IPS-20b (cell line): ENCODE data around the gene HIP1R.

Source experiments
- H3K27ac ChIP-seq: one replicate; pipeline ENCODE4 v1.5.1; 2013; ENCODE audit warnings: low read length
- H3K27me3 ChIP-seq: 2 replicates; pipeline ENCODE4 v1.6.1; 2013; ENCODE audit warnings: mild to moderate bottlenecking, low read length, inconsistent platforms; ENCODE audit not compliant: insufficient read depth
- H3K36me3 ChIP-seq: 2 replicates; pipeline ENCODE4 v1.6.1; 2013; ENCODE audit warnings: low read depth, mild to moderate bottlenecking, inconsistent platforms, low read length, moderate library complexity; ENCODE audit not compliant: insufficient read depth
- H3K4me1 ChIP-seq: 2 replicates; pipeline ENCODE4 v1.6.1; 2013; ENCODE audit warnings: mild to moderate bottlenecking, control low read depth, inconsistent platforms, low read length, moderate library complexity; ENCODE audit not compliant: insufficient read depth
- H3K4me3 ChIP-seq: 2 replicates; pipeline ENCODE4 v1.5.1; 2013; ENCODE audit warnings: mild to moderate bottlenecking, low read length, inconsistent platforms
- H3K9ac ChIP-seq: 2 replicates; pipeline ENCODE4 v1.6.1; 2013; ENCODE audit warnings: low read depth, mild to moderate bottlenecking, inconsistent platforms, low read length, moderate library complexity
- H3K9me3 ChIP-seq: 2 replicates; pipeline ENCODE4 v1.6.1; 2013; ENCODE audit warnings: mild to moderate bottlenecking, low read depth, low read length, inconsistent platforms; ENCODE audit not compliant: insufficient read depth

The HIP1R gene

DNA sequence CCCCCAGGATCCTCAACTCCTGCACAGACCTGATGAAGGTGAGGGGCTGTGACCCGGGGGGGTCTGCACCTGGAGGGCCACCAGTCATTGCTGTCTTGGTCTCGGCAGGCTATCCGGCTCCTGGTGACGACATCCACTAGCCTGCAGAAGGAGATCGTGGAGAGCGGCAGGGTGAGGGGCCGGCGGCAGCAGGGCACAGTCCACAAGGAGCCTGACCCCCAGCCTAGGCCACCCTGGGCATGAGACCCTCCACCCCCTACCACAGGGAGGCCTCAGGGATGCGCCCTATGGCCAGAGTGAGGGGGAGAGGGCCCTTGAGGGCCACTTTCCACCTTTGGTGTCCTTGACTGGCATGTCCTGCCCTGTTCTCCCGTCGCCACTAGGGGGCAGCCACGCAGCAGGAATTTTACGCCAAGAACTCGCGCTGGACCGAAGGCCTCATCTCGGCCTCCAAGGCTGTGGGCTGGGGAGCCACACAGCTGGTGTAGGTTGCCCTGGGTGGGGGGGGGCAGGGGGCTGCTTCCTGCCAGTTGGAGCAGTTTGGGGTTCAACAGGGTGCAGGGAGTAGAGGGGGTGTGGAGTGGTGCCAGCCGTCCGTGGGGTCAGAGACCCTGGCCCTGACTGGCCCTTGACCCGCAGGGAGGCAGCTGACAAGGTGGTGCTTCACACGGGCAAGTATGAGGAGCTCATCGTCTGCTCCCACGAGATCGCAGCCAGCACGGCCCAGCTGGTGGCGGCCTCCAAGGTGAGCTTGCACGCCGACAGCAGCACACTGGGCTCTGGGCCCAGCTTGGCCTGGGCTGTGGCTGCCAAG lies 25.0 kb downstream of the HIP1R start:
- Histone ChIP-seq H3K9me3 (no peaks in the 10 kb centered on the region), H3K9ac (no peak overlapping the region), H3K4me1 (no peaks in the 10 kb centered on the region), H3K36me3 (no peaks in the 10 kb centered on the region), H3K27me3 (no peaks in the 10 kb centered on the region), H3K27ac (no peak overlapping the region), H3K4me3 (no peak overlapping the region)

DNA sequence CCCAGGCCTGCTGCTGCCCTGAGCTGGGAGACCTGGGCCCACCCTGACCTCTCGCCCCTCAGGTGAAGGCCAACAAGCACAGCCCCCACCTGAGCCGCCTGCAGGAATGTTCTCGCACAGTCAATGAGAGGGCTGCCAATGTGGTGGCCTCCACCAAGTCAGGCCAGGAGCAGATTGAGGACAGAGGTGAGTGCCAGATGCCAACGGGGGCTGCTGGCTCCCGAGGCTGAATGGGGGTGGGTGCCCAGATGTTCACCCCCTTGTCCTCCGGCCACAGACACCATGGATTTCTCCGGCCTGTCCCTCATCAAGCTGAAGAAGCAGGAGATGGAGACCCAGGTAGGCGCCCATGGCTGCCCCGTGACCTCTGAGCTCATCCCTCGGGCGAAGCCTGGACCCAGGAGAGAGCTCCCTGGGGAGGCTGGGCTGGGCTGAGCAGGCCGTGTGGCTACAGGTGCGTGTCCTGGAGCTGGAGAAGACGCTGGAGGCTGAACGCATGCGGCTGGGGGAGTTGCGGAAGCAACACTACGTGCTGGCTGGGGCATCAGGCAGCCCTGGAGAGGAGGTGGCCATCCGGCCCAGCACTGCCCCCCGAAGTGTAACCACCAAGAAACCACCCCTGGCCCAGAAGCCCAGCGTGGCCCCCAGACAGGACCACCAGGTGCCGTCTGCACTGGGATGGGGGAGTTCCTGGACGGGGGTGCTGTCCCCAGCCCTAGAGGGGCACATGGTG lies 25.8 kb downstream of the HIP1R start:
- H3K4me3 ChIP-seq, result no peak overlapping the region
- H3K4me1 ChIP-seq, result no peaks in the 10 kb centered on the region
- no peak overlapping the region for H3K27ac ChIP-seq
- no peaks in the 10 kb centered on the region for H3K36me3 ChIP-seq
- no peaks in the 10 kb centered on the region for H3K27me3 ChIP-seq
- no peaks in the 10 kb centered on the region for H3K9me3 ChIP-seq
- H3K9ac ChIP-seq, result no peak overlapping the region

DNA sequence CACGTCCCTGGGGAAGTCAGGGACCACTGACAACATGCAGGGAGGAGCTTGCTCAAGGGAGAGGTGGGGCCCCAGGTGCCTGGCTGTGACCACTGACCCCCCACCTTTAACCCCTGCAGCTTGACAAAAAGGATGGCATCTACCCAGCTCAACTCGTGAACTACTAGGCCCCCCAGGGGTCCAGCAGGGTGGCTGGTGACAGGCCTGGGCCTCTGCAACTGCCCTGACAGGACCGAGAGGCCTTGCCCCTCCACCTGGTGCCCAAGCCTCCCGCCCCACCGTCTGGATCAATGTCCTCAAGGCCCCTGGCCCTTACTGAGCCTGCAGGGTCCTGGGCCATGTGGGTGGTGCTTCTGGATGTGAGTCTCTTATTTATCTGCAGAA lies 26.3 kb downstream of the HIP1R start:
- no peak overlapping the region for H3K4me3 ChIP-seq
- H3K9me3 ChIP-seq, result no peaks in the 10 kb centered on the region
- no peaks in the 10 kb centered on the region for H3K27me3 ChIP-seq
- H3K36me3 ChIP-seq, result no peaks in the 10 kb centered on the region; the same call in 1 of the 2 replicates
- H3K4me1 ChIP-seq, result no peaks in the 10 kb centered on the region
- no peak overlapping the region for H3K9ac ChIP-seq
- H3K27ac ChIP-seq, result no peak overlapping the region

DNA sequence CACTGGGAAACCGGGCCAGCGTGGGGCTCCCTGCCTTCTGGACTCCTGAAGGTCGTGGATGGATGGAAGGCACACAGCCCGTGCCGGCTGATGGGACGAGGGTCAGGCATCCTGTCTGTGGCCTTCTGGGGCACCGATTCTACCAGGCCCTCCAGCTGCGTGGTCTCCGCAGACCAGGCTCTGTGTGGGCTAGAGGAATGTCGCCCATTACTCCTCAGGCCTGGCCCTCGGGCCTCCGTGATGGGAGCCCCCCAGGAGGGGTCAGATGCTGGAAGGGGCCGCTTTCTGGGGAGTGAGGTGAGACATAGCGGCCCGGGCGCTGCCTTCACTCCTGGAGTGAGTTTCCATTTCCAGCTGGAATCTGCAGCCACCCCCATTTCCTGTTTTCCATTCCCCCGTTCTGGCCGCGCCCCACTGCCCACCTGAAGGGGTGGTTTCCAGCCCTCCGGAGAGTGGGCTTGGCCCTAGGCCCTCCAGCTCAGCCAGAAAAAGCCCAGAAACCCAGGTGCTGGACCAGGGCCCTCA lies 26.9 kb downstream of the HIP1R start:
- H3K36me3 ChIP-seq, result no peaks in the 10 kb centered on the region; the same call in 1 of the 2 replicates
- no peaks in the 10 kb centered on the region for H3K27me3 ChIP-seq
- no peak overlapping the region for H3K4me3 ChIP-seq
- no peaks in the 10 kb centered on the region for H3K4me1 ChIP-seq
- H3K27ac ChIP-seq, result no peak overlapping the region
- no peaks in the 10 kb centered on the region for H3K9me3 ChIP-seq
- no peak overlapping the region for H3K9ac ChIP-seq

DNA sequence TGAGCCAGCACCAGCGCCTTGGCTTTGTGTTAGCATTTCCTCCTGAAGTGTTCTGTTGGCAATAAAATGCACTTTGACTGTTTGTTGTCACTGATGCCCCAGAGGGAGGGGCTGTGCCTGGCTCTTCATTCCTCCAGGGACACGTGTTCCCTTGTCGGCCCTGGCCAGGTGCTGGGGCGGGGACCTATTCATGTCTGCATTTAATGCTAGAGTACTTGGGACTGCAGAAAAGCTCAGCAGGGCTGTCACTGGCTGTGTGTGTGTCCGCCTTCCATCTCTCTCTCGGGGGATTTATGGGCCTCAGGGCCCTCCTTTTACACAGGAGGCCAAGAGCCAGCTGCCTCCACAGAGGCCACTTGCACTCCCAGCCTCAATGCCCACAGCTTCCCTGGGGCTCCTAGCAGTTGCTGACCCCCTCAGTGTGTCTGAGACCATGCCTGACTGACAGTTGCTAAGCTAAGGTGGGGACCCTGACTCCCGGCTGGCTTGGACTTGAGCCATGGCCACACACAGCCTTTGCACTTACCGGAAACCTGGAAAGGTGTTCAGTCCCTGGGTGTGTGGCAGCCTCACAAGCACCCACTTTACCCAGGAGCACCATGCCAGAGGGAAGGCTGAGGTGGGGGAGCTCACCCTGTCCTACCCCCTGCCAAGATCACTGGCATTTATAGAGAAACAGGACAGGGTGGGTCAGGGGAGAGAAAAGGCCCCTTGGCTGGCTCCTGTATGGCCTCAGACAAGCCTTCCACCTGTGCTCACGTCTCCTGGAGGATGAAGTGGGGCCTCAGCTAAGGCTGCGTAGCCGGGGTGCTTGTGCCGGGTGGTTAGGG lies 27.8 kb downstream of the HIP1R start:
- Histone ChIP-seq H3K4me3 (no peak overlapping the region), H3K36me3 (peaks cover 2% of the 10 kb centered on the region; the same call in 1 of the 2 replicates), H3K9me3 (no peaks in the 10 kb centered on the region), H3K27ac (no peak overlapping the region), H3K27me3 (peaks cover 5% of the 10 kb centered on the region), H3K9ac (no peak overlapping the region), H3K4me1 (no peaks in the 10 kb centered on the region)

DNA sequence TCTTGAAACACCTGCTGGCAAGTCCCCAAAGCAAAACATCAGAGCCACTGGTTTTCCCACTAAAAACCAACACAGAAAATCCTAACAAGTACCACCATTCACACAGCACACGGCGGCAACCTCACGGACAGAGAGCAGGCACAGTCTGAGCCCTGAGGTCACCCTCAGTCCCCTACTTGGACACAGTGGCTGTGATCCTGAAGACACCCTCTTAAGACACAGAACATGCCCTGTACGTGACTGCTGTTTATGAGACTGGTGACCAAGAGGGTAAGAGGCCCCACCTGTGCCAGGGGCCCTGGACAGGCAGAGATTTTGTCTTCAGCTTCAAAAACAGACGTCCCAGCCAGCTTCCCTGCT lies 29.6 kb downstream of the HIP1R start:
- H3K27ac ChIP-seq, result no peak overlapping the region
- H3K4me3 ChIP-seq, result no peak overlapping the region
- H3K36me3 ChIP-seq, result peaks cover 18% of the 10 kb centered on the region

DNA sequence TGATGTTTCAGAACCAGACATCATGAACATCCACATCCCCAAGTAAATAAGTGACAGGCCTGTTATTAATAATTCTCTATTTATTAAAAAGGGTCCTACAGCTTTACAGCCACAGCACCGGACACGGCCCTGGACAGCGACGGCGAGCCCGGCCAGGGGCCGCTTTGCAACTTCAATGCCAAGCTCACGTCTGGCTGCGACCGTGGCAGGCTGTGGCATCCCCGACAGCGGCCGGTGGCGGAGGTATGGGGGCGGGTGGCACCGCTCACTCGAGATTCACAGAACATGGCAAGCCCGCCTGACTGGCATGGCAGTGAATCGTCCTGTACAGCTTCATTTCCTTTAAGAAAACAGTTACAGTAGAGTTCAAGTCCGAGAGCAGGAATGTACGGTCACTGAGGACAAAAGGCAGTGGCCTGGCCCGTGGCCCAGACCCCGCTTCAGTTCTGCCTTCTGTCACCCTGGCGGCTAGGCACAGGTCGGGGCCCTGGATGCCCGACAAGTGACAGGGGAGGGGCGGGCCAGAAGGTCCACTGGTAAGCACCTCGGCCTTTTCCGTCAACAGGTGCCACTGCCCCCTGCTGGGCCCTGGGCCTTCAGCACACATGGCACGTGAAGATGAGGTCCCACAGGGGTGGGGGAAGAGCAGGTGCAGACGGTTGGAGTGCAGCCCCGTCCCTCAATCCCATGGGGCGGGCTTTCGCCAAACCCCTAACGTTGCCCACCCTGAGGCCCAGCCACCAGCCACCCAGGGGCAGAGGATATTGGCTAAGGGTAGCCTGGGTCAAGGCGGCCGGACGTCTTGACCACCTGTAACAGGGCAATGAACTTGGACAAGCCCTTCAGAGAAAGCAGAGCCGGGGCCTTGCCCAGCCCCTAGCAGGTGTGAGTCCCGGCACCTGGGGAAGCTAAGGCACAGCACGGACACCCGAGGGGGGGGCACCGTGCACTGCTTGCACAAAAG lies 30.3 kb downstream of the HIP1R start:
- Histone ChIP-seq H3K9ac (no peak overlapping the region), H3K36me3 (peaks cover 25% of the 10 kb centered on the region), H3K4me1 (no peaks in the 10 kb centered on the region)

More for the DNA sequence above, 29.6 kb downstream of the HIP1R start:
- no peaks in the 10 kb centered on the region for H3K9me3 ChIP-seq
- no peaks in the 10 kb centered on the region for H3K4me1 ChIP-seq
- H3K9ac ChIP-seq, result no peak overlapping the region
- peaks cover 23% of the 10 kb centered on the region for H3K27me3 ChIP-seq

DNA sequence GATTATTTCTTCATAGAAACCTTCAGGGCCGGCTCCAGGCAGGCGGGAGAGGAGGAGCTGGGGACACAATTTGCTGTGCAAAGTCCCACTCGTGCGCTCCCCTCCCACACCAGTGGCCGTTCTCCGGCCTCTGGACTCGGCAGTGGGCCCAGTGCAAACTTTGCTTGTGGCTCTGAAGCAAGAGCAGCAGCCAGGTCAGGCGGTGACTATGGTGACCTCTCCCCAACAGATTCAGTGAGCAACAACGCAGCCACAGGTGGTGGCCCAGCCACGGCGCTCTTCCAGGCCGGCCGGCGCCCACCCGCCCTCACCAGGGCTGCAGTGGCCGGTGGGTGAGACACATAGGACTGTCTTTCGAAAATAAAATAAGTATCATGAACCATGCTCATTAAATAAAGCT lies 31.1 kb downstream of the HIP1R start:
- peaks cover 30% of the 10 kb centered on the region for H3K36me3 ChIP-seq
- H3K9me3 ChIP-seq, result no peaks in the 10 kb centered on the region
- peaks cover 2% of the 10 kb centered on the region for H3K4me1 ChIP-seq
- no peak overlapping the region for H3K27ac ChIP-seq
- no peak overlapping the region for H3K9ac ChIP-seq
- H3K27me3 ChIP-seq, result peaks cover 38% of the 10 kb centered on the region
- no peak overlapping the region for H3K4me3 ChIP-seq

More for the DNA sequence above, 30.3 kb downstream of the HIP1R start:
- no peaks in the 10 kb centered on the region for H3K9me3 ChIP-seq
- no peak overlapping the region for H3K27ac ChIP-seq
- no peak overlapping the region for H3K4me3 ChIP-seq
- H3K27me3 ChIP-seq, result peaks cover 30% of the 10 kb centered on the region

DNA sequence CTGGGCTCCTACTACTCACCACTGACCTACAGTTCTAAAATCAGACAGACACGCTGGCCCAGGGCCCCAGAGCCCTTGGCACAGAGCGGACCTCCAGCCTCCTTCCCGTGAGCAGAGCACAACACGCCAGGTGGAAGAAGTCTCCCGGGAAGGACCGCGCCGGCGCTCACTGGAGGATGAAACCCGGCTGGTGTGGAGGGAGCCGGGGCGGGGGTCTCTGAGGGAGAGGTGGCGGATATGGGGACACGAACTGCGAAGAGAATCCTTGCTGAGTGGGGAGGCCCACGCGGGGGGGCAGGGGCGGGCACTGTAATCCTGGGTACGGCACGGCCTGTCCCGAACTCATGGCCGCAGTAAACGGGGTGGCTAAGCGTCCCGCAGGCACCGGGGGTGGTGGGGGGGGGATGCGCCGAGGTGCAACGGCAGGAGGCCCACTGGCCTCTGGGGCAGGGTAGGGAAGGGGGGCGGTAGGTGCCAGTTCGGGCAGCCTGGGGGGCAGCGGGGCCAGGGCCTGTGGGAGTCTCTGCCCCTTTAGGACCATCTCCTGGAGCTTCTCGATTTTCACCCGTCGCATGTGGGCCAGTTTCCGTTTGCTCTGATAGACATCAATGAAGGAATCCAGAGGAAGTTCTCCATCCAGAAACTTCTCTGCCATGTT lies 31.8 kb downstream of the HIP1R start:
- no peaks in the 10 kb centered on the region for H3K9me3 ChIP-seq
- H3K36me3 ChIP-seq, result peaks cover 30% of the 10 kb centered on the region
- no peak overlapping the region for H3K9ac ChIP-seq
- H3K27me3 ChIP-seq, result peaks cover 45% of the 10 kb centered on the region
- no peak overlapping the region for H3K4me3 ChIP-seq
- H3K4me1 ChIP-seq, result peaks cover 8% of the 10 kb centered on the region
- H3K27ac ChIP-seq, result no peak overlapping the region

DNA sequence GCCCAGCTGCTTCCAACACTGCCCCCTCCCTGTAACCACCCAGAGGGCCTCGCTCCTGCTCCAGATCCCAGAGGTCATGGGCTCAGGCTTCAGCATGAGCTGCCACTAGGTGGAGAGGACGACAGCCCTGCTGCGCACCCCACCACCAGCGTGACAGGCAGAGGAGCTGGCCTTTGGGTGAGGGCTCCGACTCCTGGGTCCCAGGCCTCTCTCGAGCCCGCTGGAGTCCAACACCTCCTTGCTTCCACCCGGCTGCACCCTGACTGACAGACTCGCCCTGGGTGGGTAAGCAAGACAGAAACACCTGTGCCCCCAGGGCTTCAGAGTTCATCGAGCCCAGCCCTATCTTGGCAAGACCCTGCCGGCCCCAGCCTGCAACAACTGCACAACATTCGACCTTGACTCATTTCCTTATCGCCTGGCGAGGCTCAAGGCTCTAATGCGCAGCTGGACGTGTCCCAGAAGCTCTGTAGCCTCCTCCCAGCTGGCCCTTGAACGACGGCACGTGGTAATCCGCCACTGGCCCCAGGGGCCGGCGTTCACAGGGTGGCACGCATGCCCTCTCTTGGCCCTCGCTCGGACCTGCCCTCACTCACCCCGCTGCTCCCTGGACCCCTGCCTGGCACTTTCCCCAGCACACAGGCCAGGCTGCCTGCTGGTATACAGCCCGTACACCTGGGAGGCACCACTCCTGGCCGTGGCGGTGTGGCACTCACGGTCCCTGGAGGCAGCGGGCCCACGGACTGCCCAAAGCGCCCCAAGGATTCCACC lies 32.6 kb downstream of the HIP1R start:
- no peak overlapping the region for H3K27ac ChIP-seq
- H3K9me3 ChIP-seq, result no peaks in the 10 kb centered on the region
- no peak overlapping the region for H3K9ac ChIP-seq
- peaks cover 14% of the 10 kb centered on the region for H3K4me1 ChIP-seq
- H3K4me3 ChIP-seq, result no peak overlapping the region
- H3K27me3 ChIP-seq, result peaks cover 53% of the 10 kb centered on the region
- H3K36me3 ChIP-seq, result peaks cover 30% of the 10 kb centered on the region
